ENCODE results near the gene PCLAF.

PCLAF gene

GRCh38 chr15:64314456-64314855, 66.8 kb downstream of the PCLAF start:
- TF ChIP-seq ZNF274 (IDR thresholded peaks at IDR 0.05; ENCODE audit: low read depth, low read length) = no peak
- H3K4me3 ChIP-seq (ENCODE audit: low read length) = no peak overlapping the region
